GM18867 (cell line): Measurements from ENCODE around the gene TMEM200B.
"Not testable (repeated sequence)": the region's sequence is repeated elsewhere in the genome, so short reads cannot be mapped to it uniquely, and the experiment has no call there.

Source experiments
- ATAC-seq: cut with Tn5 transposase; IDR thresholded peaks from one replicate; pipeline ENCODE4 v1.9.1; 2021; ENCODE audit warnings: mild to moderate bottlenecking, moderate library complexity; ENCODE audit not compliant: unreplicated experiment

TMEM200B gene

DNA sequence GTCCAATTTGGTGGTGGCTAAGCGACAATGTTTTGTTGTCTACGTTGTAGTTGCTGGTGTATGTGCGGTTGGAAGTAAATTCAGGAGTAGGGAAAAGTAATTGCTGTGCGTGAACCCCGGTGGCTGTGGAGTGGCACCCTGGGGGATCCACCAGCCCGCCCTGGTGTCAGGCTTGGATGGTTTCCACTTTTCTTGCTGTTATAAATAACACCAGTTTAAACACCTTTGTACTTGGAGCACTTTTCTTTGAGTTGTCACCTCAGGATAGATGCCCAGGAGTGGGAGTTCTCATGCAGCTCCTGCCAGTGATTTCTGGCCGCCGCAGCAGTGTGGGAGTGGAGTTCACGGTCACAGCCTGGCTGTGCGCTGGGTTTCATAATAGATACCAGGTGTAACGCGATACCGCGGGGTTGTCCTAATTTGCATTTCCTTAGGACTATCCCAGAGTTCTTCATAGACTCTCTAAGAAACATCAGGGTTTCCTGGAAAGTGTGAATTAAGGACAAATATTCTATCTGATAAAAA lies 12.8 kb upstream of the TMEM200B start:
- no peak for ATAC-seq

GRCh38 chr1:29134695-29135028 lies 11.0 kb upstream of the TMEM200B start:
- no peak for ATAC-seq

GRCh38 chr1:29133861-29134694 lies 10.4 kb upstream of the TMEM200B start:
- no peak for ATAC-seq

- not testable (repeated sequence) for ATAC-seq
These were observed 7.4 kb upstream of the TMEM200B start for GRCh38 chr1:29131056-29131455.

DNA sequence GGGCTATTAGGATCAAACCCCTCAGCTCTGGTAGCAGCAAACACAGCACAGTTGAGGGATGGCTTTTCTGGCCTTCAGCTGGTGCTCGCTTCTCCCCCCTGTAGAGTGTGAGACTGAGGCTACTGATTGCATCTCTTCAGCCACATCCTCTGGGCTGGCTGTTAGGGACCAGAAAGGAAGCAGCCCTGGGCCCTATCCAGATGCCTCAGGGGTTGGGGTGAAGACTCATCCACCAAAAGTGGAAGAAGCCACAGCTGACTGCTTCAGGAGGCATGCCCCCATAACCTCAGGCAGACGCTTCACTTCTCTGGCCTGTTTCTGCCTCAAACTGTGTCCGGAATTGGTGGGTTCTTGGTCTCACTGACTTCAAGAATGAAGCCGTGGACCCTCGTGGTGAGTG lies 6.2 kb upstream of the TMEM200B start:
- no peak for ATAC-seq

- no peak for ATAC-seq
These were observed 5.0 kb upstream of the TMEM200B start for GRCh38 chr1:29128739-29129138.

DNA sequence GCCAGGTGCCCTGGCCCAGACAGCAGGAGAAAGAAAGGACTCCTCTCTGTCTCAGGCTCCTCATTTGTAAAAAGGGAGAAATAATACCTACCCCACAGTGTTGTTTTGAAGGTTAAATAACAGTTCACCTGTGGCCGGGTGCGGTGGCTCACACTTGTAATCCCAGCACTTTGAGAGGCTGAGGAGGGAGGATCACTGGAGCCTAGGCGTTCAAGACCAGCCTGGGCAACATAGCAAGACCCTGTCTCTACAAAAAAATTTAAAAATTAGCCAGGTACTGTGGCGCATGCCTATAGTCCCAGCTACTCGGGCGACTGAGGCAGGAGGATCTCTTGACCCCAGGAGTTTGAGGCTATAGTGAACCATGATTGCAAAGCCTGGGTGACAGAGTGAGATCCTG lies 2.5 kb upstream of the TMEM200B start:
- ATAC-seq, result no peak

DNA sequence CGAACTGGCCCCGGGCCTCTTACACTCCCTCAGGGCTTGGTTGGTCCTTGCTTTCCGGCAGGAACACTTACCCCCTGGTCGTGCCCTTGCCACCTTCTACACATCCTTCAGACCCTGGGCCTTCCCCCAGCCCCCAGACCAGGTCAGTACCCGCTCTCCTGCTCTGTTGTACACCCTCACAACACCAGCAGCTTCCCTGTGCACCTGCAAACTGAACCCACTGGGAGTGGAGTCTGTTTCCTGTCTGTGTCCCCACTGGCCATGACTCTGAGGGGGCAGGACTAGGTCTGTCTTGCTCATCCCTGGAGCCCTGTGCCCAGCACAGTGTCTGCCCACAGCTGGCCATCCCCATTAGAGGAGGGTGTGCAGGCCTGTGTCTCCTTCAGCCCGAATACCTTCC lies 2.1 kb upstream of the TMEM200B start:
- no peak for ATAC-seq

DNA sequence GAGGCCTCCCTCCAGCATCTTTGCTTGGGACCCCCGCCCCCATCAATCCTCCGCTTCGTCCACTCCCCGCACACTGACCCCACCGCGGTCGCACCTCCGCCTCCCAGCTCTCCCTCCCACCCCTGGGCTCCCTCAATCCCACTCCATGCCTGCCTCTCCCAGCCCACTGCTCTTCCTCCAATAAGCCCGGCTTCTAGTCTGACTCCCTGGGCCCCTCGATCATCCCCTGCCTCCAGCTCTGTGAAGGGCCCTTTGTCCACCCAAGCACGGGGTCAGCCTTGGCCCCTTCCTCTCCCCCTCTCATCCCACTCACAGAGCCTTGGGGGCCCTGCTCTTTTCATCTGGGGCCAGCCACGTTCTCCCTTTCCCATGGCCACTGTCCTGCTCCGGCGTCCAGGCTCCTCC lies 1.5 kb upstream of the TMEM200B start:
- no peak for ATAC-seq

DNA sequence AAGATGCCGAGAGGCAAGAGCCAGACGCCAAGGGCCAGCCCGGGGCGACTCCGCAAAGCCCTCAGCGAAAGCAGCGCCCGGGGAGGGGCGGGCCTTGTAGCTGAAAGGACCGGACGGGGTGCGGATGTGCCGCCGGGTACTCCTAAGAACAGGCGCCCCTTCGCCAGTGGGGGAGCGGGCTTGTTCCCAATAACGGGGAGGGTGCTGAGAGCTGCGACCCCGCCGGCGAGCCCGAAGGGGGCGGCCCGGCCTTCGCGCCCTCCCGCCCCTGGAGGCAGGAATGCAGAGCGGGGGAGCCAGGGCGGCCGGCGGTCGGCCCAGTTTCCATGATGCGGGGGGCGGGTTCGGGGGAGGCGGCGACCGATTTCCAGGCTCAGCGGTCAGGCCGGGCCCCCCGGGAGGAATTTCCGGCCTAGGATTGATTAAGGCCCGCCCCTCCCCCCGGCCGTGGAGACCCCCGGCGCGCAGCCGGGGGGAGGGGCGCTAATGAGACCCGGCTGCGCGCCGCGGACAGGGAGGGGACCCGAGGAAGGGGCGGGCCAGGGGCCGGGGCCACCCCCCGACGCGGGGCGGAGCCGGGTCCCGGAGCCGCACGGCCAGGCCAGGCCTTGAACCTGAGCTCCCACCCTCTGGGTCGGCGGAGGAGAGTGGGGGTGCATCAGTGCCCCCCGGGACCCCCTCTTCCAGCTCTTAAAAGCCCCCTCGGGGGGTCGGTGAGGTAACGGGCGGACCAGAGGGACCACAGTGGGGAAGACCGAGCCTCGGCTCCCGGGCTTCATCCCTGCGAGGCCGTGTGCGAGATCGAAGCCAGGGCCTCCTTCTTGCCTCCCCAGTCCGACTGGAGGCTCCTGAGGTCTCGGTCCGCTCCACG lies 898 bp upstream of the TMEM200B start:
- no peak for ATAC-seq

- no peak for ATAC-seq
These were observed 433 bp downstream of the TMEM200B start for GRCh38 chr1:29123053-29123886.

DNA sequence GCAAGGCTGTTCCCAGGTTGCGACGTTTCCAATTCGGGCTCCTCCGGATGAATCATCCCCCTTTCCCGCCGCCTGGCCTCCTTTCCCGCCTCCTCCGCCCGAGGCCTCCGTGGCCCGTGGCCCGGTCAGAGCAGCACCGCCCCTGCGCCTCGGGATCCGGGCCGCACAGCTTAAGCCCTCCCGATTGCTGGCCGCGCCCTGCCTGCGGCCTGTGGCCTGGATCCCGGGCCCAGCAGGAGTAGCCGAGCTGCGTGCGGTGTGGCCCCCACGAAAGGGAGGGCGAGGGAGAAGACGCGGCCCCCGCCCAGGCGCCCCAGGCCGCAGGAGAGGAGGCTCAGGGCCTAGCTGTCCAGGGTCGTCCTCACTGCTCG lies 1.0 kb downstream of the TMEM200B start:
- no peak for ATAC-seq

- no peak for ATAC-seq
These were observed 1.6 kb downstream of the TMEM200B start for GRCh38 chr1:29121936-29122681.

DNA sequence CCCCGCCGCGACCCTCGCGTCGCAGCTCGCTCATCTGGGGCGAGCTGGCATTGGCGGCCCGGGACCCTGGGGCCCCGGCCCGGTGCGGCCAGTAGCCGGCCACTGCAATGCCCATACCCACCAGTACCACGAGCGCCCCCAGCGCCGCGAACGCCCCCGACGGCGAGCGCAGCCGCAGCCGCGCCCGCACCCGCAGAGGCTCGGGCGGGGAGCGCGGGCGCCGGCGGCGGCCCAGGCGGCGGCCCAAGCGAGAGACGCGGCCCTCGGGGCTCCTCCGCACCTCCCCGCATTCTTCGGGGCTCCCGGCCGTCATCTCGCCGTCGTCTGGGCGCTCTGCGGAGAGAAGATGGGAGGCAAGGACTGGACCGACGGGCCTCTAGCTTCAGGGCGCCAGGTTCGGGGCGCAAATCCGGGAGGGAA lies 2.2 kb downstream of the TMEM200B start:
- ATAC-seq, result no peak

DNA sequence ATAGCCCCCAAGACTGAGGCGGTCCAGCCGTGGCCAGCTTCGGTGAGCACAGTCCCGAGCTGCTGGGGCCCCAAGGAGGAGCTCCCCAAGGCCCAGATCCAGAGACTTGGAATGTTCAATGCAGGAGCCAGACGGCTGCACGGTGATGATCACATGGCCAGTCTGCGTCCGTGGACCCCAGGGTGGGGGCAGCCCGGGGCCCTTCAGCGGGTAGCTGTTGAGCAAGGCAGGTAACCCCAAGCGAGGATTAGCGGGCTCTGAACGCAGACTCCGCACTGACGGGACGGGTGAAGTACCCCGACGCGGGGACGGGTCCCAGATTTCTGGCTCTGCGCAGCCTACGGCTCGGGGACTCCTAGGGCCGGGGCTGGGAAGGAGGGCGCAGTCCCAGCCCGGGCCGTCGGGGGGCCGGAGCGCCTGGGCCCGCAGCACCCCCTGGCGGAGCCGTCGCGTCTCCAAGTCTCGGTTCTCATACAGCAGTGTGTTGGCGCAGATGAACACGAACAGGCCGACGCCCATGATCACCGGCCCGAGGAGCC lies 2.7 kb downstream of the TMEM200B start:
- no peak for ATAC-seq

DNA sequence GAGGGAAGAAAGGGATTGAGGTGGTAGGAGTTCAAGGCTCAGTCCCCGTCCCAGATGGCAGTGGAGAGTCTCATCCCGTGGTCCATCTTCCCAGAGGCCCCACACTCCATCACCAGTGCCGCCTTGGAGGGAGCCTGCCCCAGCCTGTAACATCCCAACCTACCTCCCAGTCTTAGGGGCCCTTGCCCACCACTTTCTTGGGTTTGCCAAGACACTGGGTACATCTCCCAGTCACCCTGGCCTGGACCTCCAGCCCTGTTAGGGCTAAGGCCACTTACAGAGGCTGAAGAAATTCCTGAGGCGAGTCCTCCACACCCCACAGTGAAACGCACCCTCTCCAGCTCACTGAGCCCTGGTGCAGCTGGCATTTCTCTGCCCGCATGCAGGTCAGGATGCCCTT lies 3.3 kb downstream of the TMEM200B start:
- no peak for ATAC-seq

DNA sequence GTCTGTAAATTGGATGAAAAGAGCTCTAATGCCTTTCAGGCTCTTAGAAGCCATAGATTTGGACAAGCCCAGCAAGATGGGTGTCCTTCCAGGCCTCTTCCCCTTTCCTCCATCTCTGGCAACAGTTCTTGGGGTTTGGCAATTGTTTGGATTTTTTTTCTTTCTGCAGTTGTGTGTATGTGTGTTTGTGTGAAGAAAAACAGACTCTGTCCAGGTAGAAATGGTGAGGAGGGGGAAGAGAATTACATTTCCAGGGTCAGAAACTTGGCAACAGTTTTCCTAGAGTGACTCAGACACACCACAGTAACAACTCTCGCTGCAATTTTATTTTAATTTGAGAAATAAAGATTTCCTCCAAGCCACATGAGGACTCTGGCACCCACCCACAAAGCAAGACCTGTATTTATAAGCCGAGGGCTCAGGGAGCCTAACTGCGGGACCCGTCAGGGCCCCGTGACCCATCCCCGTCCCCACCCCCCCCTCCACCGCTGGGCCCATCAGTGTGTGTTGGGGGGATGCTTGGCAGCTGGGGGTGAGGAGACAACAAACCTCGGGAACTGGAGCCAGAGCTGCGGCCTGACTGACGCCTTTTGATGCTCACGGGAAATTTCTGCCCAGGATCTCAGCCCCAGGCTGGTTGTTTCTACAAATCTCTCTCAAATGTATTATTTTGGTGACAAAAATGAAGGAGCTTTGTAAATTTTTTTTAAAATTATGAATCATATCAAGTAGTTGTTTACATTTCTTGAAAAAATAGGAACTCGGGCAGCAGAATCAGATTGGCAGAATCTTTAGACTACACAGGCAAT lies 4.4 kb downstream of the TMEM200B start:
- ATAC-seq, result no peak

DNA sequence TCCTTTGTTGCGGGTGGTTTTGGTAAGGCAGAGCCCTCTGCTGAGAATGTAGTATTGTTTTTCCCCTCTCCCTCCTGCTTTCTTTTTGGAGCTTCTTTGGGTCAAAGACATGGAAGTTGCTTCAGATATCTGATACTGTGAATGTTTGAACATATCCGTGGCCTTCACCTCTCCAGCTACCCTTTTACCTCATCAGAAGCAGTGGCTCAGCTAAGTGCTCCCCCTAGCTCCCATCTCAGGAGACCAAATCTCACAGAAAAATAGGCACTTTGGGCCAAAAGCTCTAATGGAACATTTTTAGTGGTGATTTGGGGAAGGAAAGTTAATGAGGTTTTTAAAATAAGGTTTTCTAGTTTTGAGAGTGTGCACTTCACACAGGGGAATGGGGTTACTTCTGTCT lies 6.3 kb downstream of the TMEM200B start:
- ATAC-seq, result no peak

GRCh38 chr1:29114654-29115053 lies 9.0 kb downstream of the TMEM200B start:
- ATAC-seq, result no peak
